ENCODE data around the gene NDUFB10. TPM values are rescaled to one million over a fixed set of nuclear protein-coding genes. Genes with fewer than 3 reads are reported as not detected.
A peak's percentile ranks its signal among the peaks of the same experiment; 100 is the strongest.

The NDUFB10 gene
- total and polyA plus RNA-seq, 10 of the 15 experiments (the other 5 are each of a cell fraction or from before 2014, with no cell fraction given) = 52.2 to 319 (median 130) TPM

- Histone ChIP-seq H3K4me1 (ENCODE audit: control insufficient read depth, insufficient read depth, low read length) (peaks cover 21% of the 10 kb centered on the region), H4K20me1 (ENCODE audit: control insufficient read depth, insufficient read depth) (peaks cover 6% of the 10 kb centered on the region), H3K4me2 (ENCODE audit: control insufficient read depth, insufficient read depth) (no peak overlapping the region), H2AFZ (ENCODE audit: control insufficient read depth, low read depth, low read length) (no peak overlapping the region), H3K27me3 (replicated peaks in 1 of 2; ENCODE audit: control insufficient read depth in 2 of 2, insufficient read depth in 2 of 2, low read length in 1 of 2) (no peaks in the 10 kb centered on the region), H3K4me3 (0 out of 2 replicates have a peak overlapping the region, but pooled peaks have one; percentile 1), H3K27ac (ENCODE audit: control insufficient read depth, insufficient read depth) (no peak overlapping the region), H3K36me3 (ENCODE audit: control insufficient read depth in 2 of 2, insufficient read depth in 2 of 2, low read length in 1 of 2) (peaks cover 0 to 30% of the 10 kb centered on the region in 2 experiments; a peak in 2 of 4 replicates), H3K9me3 (replicated peaks; ENCODE audit: control insufficient read depth, insufficient read depth, low read length) (no peaks in the 10 kb centered on the region), H3K79me2 (ENCODE audit: control insufficient read depth, insufficient read depth, low read length) (peaks cover 66% of the 10 kb centered on the region), H3K9ac (ENCODE audit: control insufficient read depth, insufficient read depth, low read length) (no peak overlapping the region)
- no TSS peak for BruUV-seq (replicated peaks)
- in situ Hi-C loops (cut with MboI) = no loop called here
- no peak for ATAC-seq
- SMC1A ChIA-PET (ENCODE audit: uncharacterized antibody, unreplicated experiment) = no interaction called here
- TF ChIP-seq, protein P1, sequence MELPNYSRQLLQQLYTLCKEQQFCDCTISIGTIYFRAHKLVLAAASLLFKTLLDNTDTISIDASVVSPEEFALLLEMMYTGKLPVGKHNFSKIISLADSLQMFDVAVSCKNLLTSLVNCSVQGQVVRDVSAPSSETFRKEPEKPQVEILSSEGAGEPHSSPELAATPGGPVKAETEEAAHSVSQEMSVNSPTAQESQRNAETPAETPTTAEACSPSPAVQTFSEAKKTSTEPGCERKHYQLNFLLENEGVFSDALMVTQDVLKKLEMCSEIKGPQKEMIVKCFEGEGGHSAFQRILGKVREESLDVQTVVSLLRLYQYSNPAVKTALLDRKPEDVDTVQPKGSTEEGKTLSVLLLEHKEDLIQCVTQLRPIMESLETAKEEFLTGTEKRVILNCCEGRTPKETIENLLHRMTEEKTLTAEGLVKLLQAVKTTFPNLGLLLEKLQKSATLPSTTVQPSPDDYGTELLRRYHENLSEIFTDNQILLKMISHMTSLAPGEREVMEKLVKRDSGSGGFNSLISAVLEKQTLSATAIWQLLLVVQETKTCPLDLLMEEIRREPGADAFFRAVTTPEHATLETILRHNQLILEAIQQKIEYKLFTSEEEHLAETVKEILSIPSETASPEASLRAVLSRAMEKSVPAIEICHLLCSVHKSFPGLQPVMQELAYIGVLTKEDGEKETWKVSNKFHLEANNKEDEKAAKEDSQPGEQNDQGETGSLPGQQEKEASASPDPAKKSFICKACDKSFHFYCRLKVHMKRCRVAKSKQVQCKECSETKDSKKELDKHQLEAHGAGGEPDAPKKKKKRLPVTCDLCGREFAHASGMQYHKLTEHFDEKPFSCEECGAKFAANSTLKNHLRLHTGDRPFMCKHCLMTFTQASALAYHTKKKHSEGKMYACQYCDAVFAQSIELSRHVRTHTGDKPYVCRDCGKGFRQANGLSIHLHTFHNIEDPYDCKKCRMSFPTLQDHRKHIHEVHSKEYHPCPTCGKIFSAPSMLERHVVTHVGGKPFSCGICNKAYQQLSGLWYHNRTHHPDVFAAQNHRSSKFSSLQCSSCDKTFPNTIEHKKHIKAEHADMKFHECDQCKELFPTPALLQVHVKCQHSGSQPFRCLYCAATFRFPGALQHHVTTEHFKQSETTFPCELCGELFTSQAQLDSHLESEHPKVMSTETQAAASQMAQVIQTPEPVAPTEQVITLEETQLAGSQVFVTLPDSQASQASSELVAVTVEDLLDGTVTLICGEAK (IDR thresholded peaks at IDR 0.05; ENCODE audit: borderline replicate concordance) = no peak
- peak; percentile 24; the same call in 1 of the 2 replicates for TF ChIP-seq RAD21 (IDR thresholded peaks at IDR 0.05; ENCODE audit: insufficient read depth, low read depth, low read length)
- no peak for TF ChIP-seq RAD51 (IDR thresholded peaks at IDR 0.05)
- TF ChIP-seq CTCF (IDR thresholded peaks at IDR 0.05 in 2 of 3, conservative IDR thresholded peaks at IDR 0.05 in 1 of 3; ENCODE audit: control insufficient read depth in 2 of 3, extremely low read depth in 1 of 3, insufficient read depth in 1 of 3, low read depth in 3 of 3, low read length in 3 of 3) = no peak
- no peak for TF ChIP-seq SMAD1 (IDR thresholded peaks at IDR 0.05; ENCODE audit: low read depth, partially characterized antibody)
- TF ChIP-seq SIN3A (IDR thresholded peaks at IDR 0.05; ENCODE audit: low read depth, low read length) = no peak
- peak; percentile 43; the same call in 1 of the 2 replicates for TF ChIP-seq POLR2A (IDR thresholded peaks at IDR 0.05; ENCODE audit: low read depth, low read length)
- TF ChIP-seq, protein P2, sequence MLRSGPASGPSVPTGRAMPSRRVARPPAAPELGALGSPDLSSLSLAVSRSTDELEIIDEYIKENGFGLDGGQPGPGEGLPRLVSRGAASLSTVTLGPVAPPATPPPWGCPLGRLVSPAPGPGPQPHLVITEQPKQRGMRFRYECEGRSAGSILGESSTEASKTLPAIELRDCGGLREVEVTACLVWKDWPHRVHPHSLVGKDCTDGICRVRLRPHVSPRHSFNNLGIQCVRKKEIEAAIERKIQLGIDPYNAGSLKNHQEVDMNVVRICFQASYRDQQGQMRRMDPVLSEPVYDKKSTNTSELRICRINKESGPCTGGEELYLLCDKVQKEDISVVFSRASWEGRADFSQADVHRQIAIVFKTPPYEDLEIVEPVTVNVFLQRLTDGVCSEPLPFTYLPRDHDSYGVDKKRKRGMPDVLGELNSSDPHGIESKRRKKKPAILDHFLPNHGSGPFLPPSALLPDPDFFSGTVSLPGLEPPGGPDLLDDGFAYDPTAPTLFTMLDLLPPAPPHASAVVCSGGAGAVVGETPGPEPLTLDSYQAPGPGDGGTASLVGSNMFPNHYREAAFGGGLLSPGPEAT (IDR thresholded peaks at IDR 0.05; ENCODE audit: low read depth) = no peak
- TF ChIP-seq NBN (IDR thresholded peaks at IDR 0.05) = no peak
- TF ChIP-seq PAX5 (IDR thresholded peaks at IDR 0.05; ENCODE audit: borderline replicate concordance, low read depth, low read length) = no peak
- no peak for TF ChIP-seq FOXM1 (IDR thresholded peaks at IDR 0.05; ENCODE audit: low read depth, low read length)
- intact Hi-C loops (cut with micrococcal nuclease; ENCODE audit: unreplicated experiment) = loop anchor here (5.0 kb wide), 1 partner anchor 147 kb away; no protein-coding TSS in a partner anchor
- CTCF ChIA-PET = interaction anchor here (4.3 kb wide), 1 partner anchor 12 kb away, joined by 54 read pairs; no protein-coding TSS in a partner anchor
- no peak for FAIRE-seq
- POLR2A ChIA-PET = interaction anchor here (1.7 kb wide), 1 partner anchor 41 kb away, joined by 7 read pairs; the partner anchor contains the start of gene RPS2
- WGBS (ENCODE audit: insufficient coverage, insufficient replicate concordance, low lambda C conversion rate, missing lambda C conversion rate) = 74% methylated on average over 14 of the region's 21 CpGs
- RAD21 ChIA-PET (ENCODE audit: unreplicated experiment) = no interaction called here
- no peak for DNase-seq (ENCODE audit: low read depth, low spot score)
These were observed 46.3 kb downstream of the NDUFB10 start for GRCh38 chr16:2005646-2006045.

All from GM12878 (cell line).